Urinary bladder (tissue), 4 donors: ENCODE results near the gene METRN. TPM values are rescaled to one million over a fixed set of nuclear protein-coding genes. Genes with fewer than 3 reads are reported as not detected.

Experiments used
- DNase-seq: peaks from one replicate; pipeline ENCODE4 v3.0.0-alpha.2; 2015; ENCODE audit errors: extremely low spot score
- H3K27ac ChIP-seq: one replicate; pipeline ENCODE4 v1.5.1; 2013; ENCODE audit warnings: low read depth, mild to moderate bottlenecking, moderate library complexity
- H3K36me3 ChIP-seq: one replicate; pipeline ENCODE4 v1.6.1; 2013; ENCODE audit warnings: mild to moderate bottlenecking, moderate library complexity; ENCODE audit not compliant: insufficient read depth
- H3K4me1 ChIP-seq: one replicate; pipeline ENCODE4 v1.6.1; 2013; ENCODE audit warnings: mild to moderate bottlenecking, moderate library complexity; ENCODE audit not compliant: insufficient read depth
- H3K4me3 ChIP-seq: one replicate; pipeline ENCODE4 v1.5.1; 2013; ENCODE audit warnings: low read depth, low read length
- WGBS: extraction: QIAGEN DNeasy Blood & Tissue Kit; methylation state at CpG from one replicate; pipeline ENCODE4 v1.1.7; 2013; 5-methylcytosine and 5-hydroxymethylcytosine counted together
- polyA plus RNA-seq: library from polyadenylated mRNA; stranded (reverse); fragments of 200-250 nt; gene quantifications from one replicate; pipeline ENCODE4 v1.2.3, GENCODE V29; 2013
- total RNA-seq: library from RNA; depleted of rRNA; stranded (reverse); fragments of >200 nt; gene quantifications from one replicate; pipeline ENCODE4 v1.2.3, GENCODE V29; 2014
- donor health status: healthy with polysubstance abuse.
- donor health status: healthy.

The METRN gene
- total and polyA plus RNA-seq, 2 donors: 14.5 to 42.9 TPM

- WGBS: 94% methylated on average over 12 of the region's 12 CpGs
- no peak overlapping the region for H3K4me3 ChIP-seq
- H3K27ac ChIP-seq: no peak overlapping the region
- no peak for DNase-seq
- H3K36me3 ChIP-seq: no peaks in the 10 kb centered on the region
- no peaks in the 10 kb centered on the region for H3K4me1 ChIP-seq
These were observed 17.4 kb downstream of the METRN start for GRCh38 chr16:732332-732731.

GRCh38 chr16:732936-733335, 18.0 kb downstream of the METRN start:
- no peak overlapping the region for H3K4me3 ChIP-seq
- no peaks in the 10 kb centered on the region for H3K4me1 ChIP-seq
- WGBS: 86% methylated on average over 13 of the region's 13 CpGs
- no peak for DNase-seq
- H3K27ac ChIP-seq: no peak overlapping the region
- H3K36me3 ChIP-seq: no peaks in the 10 kb centered on the region

GRCh38 chr16:733382-734207, 18.7 kb downstream of the METRN start:
- DNase-seq: no peak
- WGBS: 82% methylated on average over 34 of the region's 34 CpGs
- no peaks in the 10 kb centered on the region for H3K4me1 ChIP-seq
- H3K4me3 ChIP-seq: no peak overlapping the region
- H3K36me3 ChIP-seq: no peaks in the 10 kb centered on the region
- no peak overlapping the region for H3K27ac ChIP-seq

- H3K4me3 ChIP-seq: no peak overlapping the region
- H3K27ac ChIP-seq: no peak overlapping the region
- no peaks in the 10 kb centered on the region for H3K4me1 ChIP-seq
- 92% methylated on average over 49 of the region's 49 CpGs for WGBS
- no peaks in the 10 kb centered on the region for H3K36me3 ChIP-seq
- no peak for DNase-seq
These were observed 19.5 kb downstream of the METRN start for GRCh38 chr16:734208-734980.

GRCh38 chr16:734981-735881, 20.3 kb downstream of the METRN start:
- Histone ChIP-seq H3K4me3 (no peak overlapping the region), H3K27ac (no peak overlapping the region), H3K4me1 (no peaks in the 10 kb centered on the region), H3K36me3 (no peaks in the 10 kb centered on the region)
- DNase-seq: no peak
- 95% methylated on average over 25 of the region's 25 CpGs for WGBS

- DNase-seq: no peak
- Histone ChIP-seq H3K36me3 (no peaks in the 10 kb centered on the region), H3K4me3 (no peak overlapping the region), H3K27ac (no peak overlapping the region), H3K4me1 (no peaks in the 10 kb centered on the region)
- 88% methylated on average over 13 of the region's 13 CpGs for WGBS
These were observed 21.1 kb downstream of the METRN start for GRCh38 chr16:735982-736453.

- no peak for DNase-seq
- 95% methylated on average over 29 of the region's 29 CpGs for WGBS
- Histone ChIP-seq H3K36me3 (no peaks in the 10 kb centered on the region), H3K4me3 (no peak overlapping the region), H3K27ac (no peak overlapping the region), H3K4me1 (no peaks in the 10 kb centered on the region)
These were observed 22.1 kb downstream of the METRN start for GRCh38 chr16:736936-737481.

- 45% methylated on average over 38 of the region's 38 CpGs for WGBS
- Histone ChIP-seq H3K4me3 (peak overlapping the region; percentile 96), H3K36me3 (no peaks in the 10 kb centered on the region), H3K27ac (no peak overlapping the region), H3K4me1 (no peaks in the 10 kb centered on the region)
- no peak for DNase-seq
These were observed 24.9 kb downstream of the METRN start for GRCh38 chr16:739560-740458.

- H3K36me3 ChIP-seq: no peaks in the 10 kb centered on the region
- no peaks in the 10 kb centered on the region for H3K4me1 ChIP-seq
- H3K4me3 ChIP-seq: peak overlapping the region; percentile 96
- under 1% methylated on average over 22 of the region's 22 CpGs for WGBS
- H3K27ac ChIP-seq: no peak overlapping the region
- no peak for DNase-seq
These were observed 25.5 kb downstream of the METRN start for GRCh38 chr16:740459-740763.

GRCh38 chr16:740764-741505, 26.0 kb downstream of the METRN start, which contains the start of gene CIAO3:
Gene CIAO3 (minus strand): TSS chr16:740997. CDS start chr16:740985, 12 bp downstream.
- no peak within 1 kb of the TSS for H3K27ac ChIP-seq
- H3K4me3 ChIP-seq: peak within 1 kb of the TSS; percentile 96
- DNase-seq: no peak
- WGBS: 1% methylated on average over 79 of the region's 79 CpGs
- H3K4me1 ChIP-seq: no peaks in the 10 kb centered on the region
- H3K36me3 ChIP-seq: no peaks in the 10 kb centered on the region

GRCh38 chr16:741986-742629, 27.2 kb downstream of the METRN start:
- DNase-seq: no peak
- Histone ChIP-seq H3K36me3 (no peaks in the 10 kb centered on the region), H3K27ac (no peak overlapping the region), H3K4me1 (no peaks in the 10 kb centered on the region), H3K4me3 (no peak overlapping the region)
- WGBS: 87% methylated on average over 15 of the region's 15 CpGs
